WTC11 (cell line): ENCODE data around the gene SAT1.

Experiments
- AFF4 ChIP-seq: sonication (generic); formaldehyde crosslinking; IDR thresholded peaks from 2 replicates; pipeline ENCODE4 v1.8.1; 2023; ENCODE audit warnings: mild to moderate bottlenecking, missing genetic modification reagents, borderline replicate concordance
- ATF3 ChIP-seq: sonication (generic); formaldehyde crosslinking; conservative IDR thresholded peaks from 2 replicates; pipeline ENCODE4 v1.8.1; 2022; ENCODE audit warnings: mild to moderate bottlenecking, missing genetic modification reagents
- CTCF ChIP-seq: fragments of 200-600 bp; IDR thresholded peaks from 2 replicates; pipeline ENCODE4 v1.8.0; 2022; ENCODE audit warnings: antibody characterized with exemption
- ERG ChIP-seq: fragments of 250-450 bp; sonication (Bioruptor Pico); IDR thresholded peaks from 2 replicates; pipeline ENCODE4 v1.8.0; 2021; ENCODE audit warnings: mild to moderate bottlenecking
- NR2C2 ChIP-seq: sonication (generic); formaldehyde crosslinking; IDR thresholded peaks from 2 replicates; pipeline ENCODE4 v1.8.0; 2022; ENCODE audit warnings: mild to moderate bottlenecking, missing genetic modification reagents
- TEAD4 ChIP-seq: sonication (generic); formaldehyde crosslinking; IDR thresholded peaks from 2 replicates; pipeline ENCODE4 v1.8.0; 2022; ENCODE audit warnings: mild to moderate bottlenecking, missing genetic modification reagents
- ZNF232 ChIP-seq: sonication (generic); formaldehyde crosslinking; IDR thresholded peaks from 2 replicates; pipeline ENCODE4 v1.8.0; 2022; ENCODE audit warnings: mild to moderate bottlenecking, missing genetic modification reagents
- ZNF423 ChIP-seq: fragments of 250-450 bp; sonication (Bioruptor Pico); IDR thresholded peaks from 2 replicates; pipeline ENCODE4 v2.1.2; 2022; ENCODE audit warnings: mild to moderate bottlenecking, moderate library complexity

- no peak for TF ChIP-seq ERG (CRISPR knock-in tag)
- no peak for TF ChIP-seq CTCF
- no peak for TF ChIP-seq AFF4
- TF ChIP-seq NR2C2 (CRISPR knock-in tag), result no peak
- TF ChIP-seq ZNF232 (CRISPR knock-in tag), result no peak
- TF ChIP-seq ZNF423 (CRISPR knock-in tag), result no peak
- TF ChIP-seq TEAD4, result no peak
- TF ChIP-seq ATF3, result no peak
Measured at GRCh38 chrX:23742697-23743622, 40.0 kb upstream of the SAT1 start, which contains the start of gene ACOT9.
